Spleen (tissue), 11 donors: ENCODE data around the gene ADAM10. TPM values are rescaled to one million over a fixed set of nuclear protein-coding genes. Genes with fewer than 3 reads are reported as not detected.

Experiments used
- DNase-seq: peaks from one replicate; pipeline ENCODE4 v3.0.0-alpha.2; 2020
- H3K27ac ChIP-seq, 8 donors: fragments of 200-600 bp; sonication (generic) in 7 of 8; 1 replicate in 4 of 8; 2 replicates in 4 of 8; pipeline versions ENCODE4 v1.5.0 to v1.8.0; 2016 to 2021; ENCODE audit warnings: inconsistent platforms in 4 of 8, mild to moderate bottlenecking in 4 of 8, moderate library complexity in 1 of 8
- H3K27me3 ChIP-seq, 7 donors: fragments of 200-600 bp; sonication (generic) in 6 of 7; replicated peaks in 1 of 7; 1 replicate in 4 of 7; 2 replicates in 3 of 7; pipeline versions ENCODE4 v1.5.0 to v1.8.0; 2016 to 2021; ENCODE audit warnings: inconsistent platforms in 3 of 7, mild to moderate bottlenecking in 1 of 7
- H3K36me3 ChIP-seq, 6 donors: fragments of 200-600 bp; sonication (generic) in 5 of 6; 1 replicate in 4 of 6; 2 replicates in 2 of 6; pipeline versions ENCODE4 v1.5.0 to v1.8.0; 2016 to 2021; ENCODE audit warnings: inconsistent platforms in 2 of 6
- H3K4me1 ChIP-seq, 6 donors: fragments of 200-600 bp; sonication (generic) in 5 of 6; 1 replicate in 3 of 6; 2 replicates in 3 of 6; pipeline versions ENCODE4 v1.5.0 to v1.8.0; 2016 to 2021; ENCODE audit warnings: inconsistent platforms in 3 of 6
- H3K4me3 ChIP-seq, 8 donors: fragments of 200-600 bp; sonication (generic) in 7 of 8; 1 replicate in 4 of 8; 2 replicates in 4 of 8; pipeline versions ENCODE4 v1.5.0 to v1.8.0; 2016 to 2021; ENCODE audit warnings: inconsistent platforms in 4 of 8, mild to moderate bottlenecking in 4 of 8, moderate library complexity in 2 of 8
- H3K9me3 ChIP-seq, 8 donors: fragments of 200-600 bp; sonication (generic) in 7 of 8; 1 replicate in 4 of 8; 2 replicates in 4 of 8; pipeline versions ENCODE4 v1.5.0 to v1.8.0; 2016 to 2021; ENCODE audit warnings: inconsistent platforms in 4 of 8
- CTCF ChIP-seq, 11 experiments: fragments of 200-600 bp in 7 of 11; fragments of 450-650 bp in 4 of 11; sonication (generic) in 4 of 11; IDR thresholded peaks in 8 of 11; conservative IDR thresholded peaks in 3 of 11; 1 replicate in 7 of 11; 2 replicates in 4 of 11; pipeline versions ENCODE4 v1.4.0 to v1.8.0; 2016 to 2021; ENCODE audit warnings: antibody characterized with exemption in 11 of 11, inconsistent platforms in 4 of 11, mild to moderate bottlenecking in 1 of 11
- POLR2A ChIP-seq, 3 donors: fragments of 450-650 bp; IDR thresholded peaks; one replicate each; pipeline ENCODE4 v1.5.1; 2017; ENCODE audit warnings: antibody characterized with exemption in 3 of 3, mild to moderate bottlenecking in 1 of 3
- POLR2AphosphoS5 ChIP-seq, 3 donors: sonication (generic); formaldehyde crosslinking; IDR thresholded peaks; one replicate each; pipeline ENCODE4 v1.5.1; 2017; ENCODE audit warnings: antibody characterized with exemption in 3 of 3
- WGBS, 5 donors: extraction: QIAGEN DNeasy Blood & Tissue Kit in 3 of 5; methylation state at CpG; one replicate each; pipeline versions ENCODE4 v1.1.5 to v1.1.7; 2013 to 2018; 5-methylcytosine and 5-hydroxymethylcytosine counted together
- intact Hi-C: fragments of 100-400 bp; cut with DNase I; formaldehyde crosslinking; loops from one replicate; pipeline ENCODE4 v1.15.0; 2023; ENCODE audit warnings: low total_unique reads
- polyA plus RNA-seq, 3 donors: library from polyadenylated mRNA; stranded (reverse); fragments of 200-250 nt; gene quantifications; one replicate each; pipeline ENCODE4 v1.2.1, GENCODE V29; 2013
- total RNA-seq, 7 donors: library from RNA; depleted of rRNA in 3 of 7; stranded (reverse); fragments of >200 nt in 3 of 7; fragmentation: NEBNext Ultra II Directional in 4 of 7; extraction: Animal tissue kit (Norgen Biotek cat#: 25700) in 4 of 7; gene quantifications; one replicate each; pipeline versions ENCODE4 v1.1.0 to v1.2.1, GENCODE V29; 2016 to 2021
- donor health status: healthy with polysubstance abuse.
- donor health status: DM: no; HTN: no; CAD: no; lungs with moderate emphysema.
- donor health status: DM: no; HTN: no; CAD: no.
- donor health status: Bipolar disorder and iron deficiency.
- donor health status: healthy.
- donor health status: DM: no; HTN: no; CAD: no.
- donor health status: DM: yes; HTN: yes; CAD: no.

ADAM10 gene
- total and polyA plus RNA-seq, 10 donors = 7.6 to 205 (median 123) TPM

DNA sequence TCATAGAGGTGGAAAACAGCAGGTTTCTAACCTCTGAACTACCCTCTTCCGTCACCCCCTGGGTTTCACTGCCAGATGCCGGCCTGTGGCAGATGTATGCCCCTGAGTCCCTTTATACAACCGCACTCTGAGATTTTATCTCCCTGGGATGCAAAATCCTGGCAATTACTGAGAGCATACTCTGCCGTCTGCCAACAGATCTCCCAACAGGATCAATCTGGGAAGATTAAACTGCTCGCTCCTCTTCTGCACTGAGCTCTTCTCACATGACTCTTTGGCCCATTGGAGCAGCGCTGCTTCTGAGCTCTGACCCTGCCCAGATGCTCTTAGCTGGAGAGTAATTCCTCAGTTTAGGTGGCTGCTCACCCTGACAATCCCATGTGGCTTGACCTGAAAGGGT, 184.5 kb downstream of the ADAM10 start:
- DNase-seq = no peak
- intact Hi-C loops = no loop called here
- H3K27me3 ChIP-seq = no peaks in the 10 kb centered on the region
- H3K4me3 ChIP-seq = no peak overlapping the region
- 82 to 98% (median 83%) methylated on average over 5 to 6 of the region's 6 CpGs for WGBS, 5 donors
- H3K9me3 ChIP-seq = peaks cover 0 to 7% (median 2%) of the 10 kb centered on the region in 8 donors
- H3K27ac ChIP-seq = no peak overlapping the region
- H3K36me3 ChIP-seq = no peaks in the 10 kb centered on the region
- TF ChIP-seq POLR2A (IDR thresholded peaks at IDR 0.05) (no peak), POLR2AphosphoS5 (IDR thresholded peaks at IDR 0.05) (no peak), CTCF (IDR thresholded peaks at IDR 0.05 in 8 of 11, conservative IDR thresholded peaks at IDR 0.05 in 3 of 11) (no peak)
- peaks cover 0 to 11% (median 1%) of the 10 kb centered on the region in 6 donors for H3K4me1 ChIP-seq

DNA sequence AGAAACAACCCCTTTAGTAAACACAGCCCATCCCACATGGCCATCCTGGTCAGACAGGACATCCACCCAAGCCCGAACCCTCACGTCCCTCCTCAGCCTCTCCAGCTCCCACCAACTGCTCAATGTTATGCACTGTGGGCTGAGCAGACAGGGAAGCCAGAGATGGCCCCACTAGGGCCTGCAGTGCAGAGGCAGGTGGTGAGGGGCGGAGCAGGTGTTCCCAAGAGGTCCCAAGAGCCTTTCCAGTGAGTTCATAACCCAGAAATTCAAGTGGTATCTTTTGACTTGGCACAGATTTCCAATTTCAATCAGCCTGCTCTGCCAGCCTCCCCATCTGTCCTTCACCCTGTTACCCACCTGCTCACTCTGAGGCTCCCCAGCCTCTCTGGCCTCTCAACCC, 187.4 kb downstream of the ADAM10 start:
- no peak for DNase-seq
- Histone ChIP-seq H3K36me3 (no peaks in the 10 kb centered on the region), H3K9me3 (no peaks in the 10 kb centered on the region), H3K4me3 (no peak overlapping the region), H3K4me1 (peaks cover 0 to under 1% (median 0%) of the 10 kb centered on the region in 6 donors), H3K27me3 (no peaks in the 10 kb centered on the region), H3K27ac (no peak overlapping the region)
- WGBS, 5 donors = 42 to 100% (median 82%) methylated on average over 3 of the region's 3 CpGs
- TF ChIP-seq POLR2A (IDR thresholded peaks at IDR 0.05) = no peak
- intact Hi-C loops = no loop called here

- H3K4me3 ChIP-seq = no peak overlapping the region
- intact Hi-C loops = no loop called here
- H3K36me3 ChIP-seq = no peaks in the 10 kb centered on the region
- no peak for TF ChIP-seq POLR2AphosphoS5 (IDR thresholded peaks at IDR 0.05)
- no peak for TF ChIP-seq CTCF (IDR thresholded peaks at IDR 0.05 in 8 of 11, conservative IDR thresholded peaks at IDR 0.05 in 3 of 11)
- no peak for TF ChIP-seq POLR2A (IDR thresholded peaks at IDR 0.05)
- H3K27me3 ChIP-seq = no peaks in the 10 kb centered on the region
- no peaks in the 10 kb centered on the region for H3K9me3 ChIP-seq
- 0 to 74% (median 0%) methylated on average over 1 of the region's 1 CpG for WGBS, 5 donors
- H3K4me1 ChIP-seq = peaks cover 0 to 9% (median 0%) of the 10 kb centered on the region in 6 donors
- no peak overlapping the region for H3K27ac ChIP-seq
- no peak for DNase-seq
Measured at GRCh38 chr15:58561321-58561720, 188.2 kb downstream of the ADAM10 start.

GRCh38 chr15:58559904-58560588, 189.5 kb downstream of the ADAM10 start:
- no peak for TF ChIP-seq CTCF (IDR thresholded peaks at IDR 0.05 in 8 of 11, conservative IDR thresholded peaks at IDR 0.05 in 3 of 11)
- TF ChIP-seq POLR2AphosphoS5 (IDR thresholded peaks at IDR 0.05) = no peak
- TF ChIP-seq POLR2A (IDR thresholded peaks at IDR 0.05) = no peak
- Histone ChIP-seq H3K4me1 (peaks cover 0 to 14% (median 4%) of the 10 kb centered on the region in 6 donors), H3K4me3 (no peak overlapping the region), H3K36me3 (no peaks in the 10 kb centered on the region), H3K9me3 (no peaks in the 10 kb centered on the region), H3K27me3 (no peaks in the 10 kb centered on the region), H3K27ac (no peak overlapping the region)
- 76 to 93% (median 78%) methylated on average over 6 of the region's 6 CpGs for WGBS, 5 donors
- intact Hi-C loops = no loop called here
- no peak for DNase-seq
